BE2C (cell line): Measurements from ENCODE around the gene MPPED1.

Experiments
- DNase-seq: peaks from one replicate; pipeline ENCODE4 v3.0.0-alpha.2; 2020
- H3K27me3 ChIP-seq: fragments of 250-450 bp; sonication (Bioruptor Pico); 2 replicates; pipeline ENCODE4 v1.5.1; 2020; ENCODE audit warnings: mild to moderate bottlenecking
- H3K36me3 ChIP-seq: fragments of 250-450 bp; sonication (Bioruptor Pico); 2 replicates; pipeline ENCODE4 v1.5.1; 2020; ENCODE audit warnings: mild to moderate bottlenecking
- H3K4me1 ChIP-seq: fragments of 250-450 bp; sonication (Bioruptor Pico); 2 replicates; pipeline ENCODE4 v1.5.1; 2020
- H3K4me3 ChIP-seq: 2 replicates; pipeline ENCODE4 v1.5.1; 2011; ENCODE audit warnings: low read depth, low read length
- H3K9me3 ChIP-seq: fragments of 250-450 bp; sonication (Bioruptor Pico); 2 replicates; pipeline ENCODE4 v1.5.1; 2020
- TF ChIP-seq, protein P1 (sequence below): IDR thresholded peaks from 2 replicates; pipeline ENCODE4 v1.5.1; 2012; ENCODE audit warnings: mild to moderate bottlenecking, low read depth, low read length

Gene MPPED1

DNA sequence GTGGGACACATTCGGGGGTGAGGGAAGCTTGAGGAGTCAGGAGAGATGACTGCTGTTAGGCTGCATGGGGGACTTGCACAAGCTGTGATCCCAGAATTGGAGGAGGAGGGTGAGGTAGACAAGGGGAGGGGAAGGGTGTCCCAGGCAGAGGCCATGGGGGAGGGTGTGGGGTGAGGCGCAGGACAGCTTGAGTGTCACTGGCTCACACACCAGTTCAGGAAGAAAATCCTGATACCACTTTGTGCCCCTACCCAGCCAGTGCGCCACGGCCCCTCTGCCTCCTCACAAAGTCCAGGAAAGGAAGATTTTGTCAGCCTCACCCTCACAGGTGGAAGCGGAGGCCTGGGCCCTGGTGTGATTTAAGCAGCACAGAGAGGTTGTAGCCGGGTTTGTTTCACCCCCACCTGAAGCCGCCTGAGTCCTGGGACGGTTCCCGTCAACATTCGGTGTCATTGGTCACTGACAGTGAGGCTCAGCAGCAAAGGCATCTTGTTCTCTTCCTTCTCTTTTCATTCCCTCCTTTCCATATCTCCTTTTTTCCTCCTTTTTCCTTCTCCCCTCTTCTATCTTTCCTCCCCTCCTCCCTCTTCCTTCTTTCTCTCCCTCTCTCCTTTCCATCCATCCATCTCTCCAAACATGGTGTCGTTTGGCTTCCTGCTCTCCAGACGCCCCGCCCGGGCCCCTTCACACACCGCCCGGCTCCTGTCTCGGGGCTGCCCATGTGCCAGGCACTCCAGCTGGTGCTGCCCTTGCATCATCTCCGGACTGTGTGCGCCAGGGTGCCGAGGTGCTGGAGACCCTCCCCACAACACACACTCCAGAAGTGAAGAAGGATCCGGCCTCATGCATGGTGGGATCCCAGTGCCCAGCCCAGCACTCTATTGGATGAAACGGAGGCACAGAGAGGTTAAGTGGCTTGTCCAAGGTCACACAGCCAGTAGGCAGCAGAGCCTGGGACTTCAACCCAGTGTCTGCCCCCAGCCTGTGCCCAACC lies 89.3 kb downstream of the MPPED1 start:
- no peaks in the 10 kb centered on the region for H3K27me3 ChIP-seq
- no peak overlapping the region for H3K4me3 ChIP-seq
- no peaks in the 10 kb centered on the region for H3K9me3 ChIP-seq
- H3K36me3 ChIP-seq = no peaks in the 10 kb centered on the region
- H3K4me1 ChIP-seq = no peaks in the 10 kb centered on the region
- DNase-seq = no peak
- TF ChIP-seq, protein P1, sequence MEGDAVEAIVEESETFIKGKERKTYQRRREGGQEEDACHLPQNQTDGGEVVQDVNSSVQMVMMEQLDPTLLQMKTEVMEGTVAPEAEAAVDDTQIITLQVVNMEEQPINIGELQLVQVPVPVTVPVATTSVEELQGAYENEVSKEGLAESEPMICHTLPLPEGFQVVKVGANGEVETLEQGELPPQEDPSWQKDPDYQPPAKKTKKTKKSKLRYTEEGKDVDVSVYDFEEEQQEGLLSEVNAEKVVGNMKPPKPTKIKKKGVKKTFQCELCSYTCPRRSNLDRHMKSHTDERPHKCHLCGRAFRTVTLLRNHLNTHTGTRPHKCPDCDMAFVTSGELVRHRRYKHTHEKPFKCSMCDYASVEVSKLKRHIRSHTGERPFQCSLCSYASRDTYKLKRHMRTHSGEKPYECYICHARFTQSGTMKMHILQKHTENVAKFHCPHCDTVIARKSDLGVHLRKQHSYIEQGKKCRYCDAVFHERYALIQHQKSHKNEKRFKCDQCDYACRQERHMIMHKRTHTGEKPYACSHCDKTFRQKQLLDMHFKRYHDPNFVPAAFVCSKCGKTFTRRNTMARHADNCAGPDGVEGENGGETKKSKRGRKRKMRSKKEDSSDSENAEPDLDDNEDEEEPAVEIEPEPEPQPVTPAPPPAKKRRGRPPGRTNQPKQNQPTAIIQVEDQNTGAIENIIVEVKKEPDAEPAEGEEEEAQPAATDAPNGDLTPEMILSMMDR = no peak

DNA sequence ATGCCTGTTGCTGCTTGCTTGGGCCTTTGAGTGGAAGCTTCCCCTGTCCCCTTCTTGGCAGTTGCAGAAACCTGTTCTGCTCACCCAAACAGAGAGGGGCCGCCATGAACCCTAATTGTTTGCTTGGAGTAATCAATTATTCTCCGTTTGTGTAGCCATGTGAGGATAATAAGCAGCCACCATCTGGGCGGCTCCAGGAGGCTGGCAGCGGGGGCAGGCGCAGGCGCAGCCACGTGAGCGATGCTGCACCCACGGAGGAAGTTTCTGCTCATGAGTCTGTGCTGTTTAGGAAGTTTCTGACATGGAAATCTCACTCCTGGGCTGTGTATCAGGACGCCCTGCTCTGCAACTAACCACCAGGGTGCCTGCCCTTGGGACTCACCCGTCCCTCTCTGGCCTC lies 90.1 kb downstream of the MPPED1 start:
- TF ChIP-seq, protein P1 = no peak
- H3K27me3 ChIP-seq = no peaks in the 10 kb centered on the region
- H3K9me3 ChIP-seq = no peaks in the 10 kb centered on the region
- DNase-seq = no peak
- H3K36me3 ChIP-seq = no peaks in the 10 kb centered on the region
- H3K4me1 ChIP-seq = no peaks in the 10 kb centered on the region
- no peak overlapping the region for H3K4me3 ChIP-seq

DNA sequence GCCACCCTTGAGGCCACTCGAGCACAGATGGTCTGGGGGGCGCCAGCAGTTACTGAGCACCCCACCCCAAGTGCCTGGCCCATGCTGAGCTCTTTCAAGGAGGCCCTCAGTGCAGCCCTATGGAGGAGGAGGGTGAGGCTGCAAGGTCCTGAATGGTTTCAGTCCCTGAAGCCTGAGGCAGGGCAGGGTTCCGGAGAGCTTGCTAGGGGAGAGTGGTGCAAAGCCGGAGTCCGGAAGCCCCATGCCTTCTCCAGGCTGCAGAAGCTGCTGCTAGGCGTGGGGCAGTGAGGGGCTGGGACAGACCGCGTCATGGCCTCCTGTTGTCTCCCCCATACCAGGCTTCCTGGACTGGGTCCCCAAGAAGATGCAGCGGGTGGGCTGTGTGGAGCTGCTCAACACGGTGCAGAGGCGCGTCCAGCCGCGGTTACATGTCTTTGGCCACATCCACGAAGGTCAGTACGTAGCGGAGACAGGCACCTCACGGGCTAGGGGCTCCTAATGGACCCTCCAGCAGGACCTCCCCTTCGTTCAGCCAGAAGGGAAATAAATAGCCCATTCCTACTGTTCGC lies 90.6 kb downstream of the MPPED1 start:
- Histone ChIP-seq H3K4me3 (no peak overlapping the region), H3K4me1 (no peaks in the 10 kb centered on the region), H3K9me3 (no peaks in the 10 kb centered on the region), H3K27me3 (no peaks in the 10 kb centered on the region), H3K36me3 (no peaks in the 10 kb centered on the region)
- TF ChIP-seq, protein P1 = no peak
- no peak for DNase-seq

DNA sequence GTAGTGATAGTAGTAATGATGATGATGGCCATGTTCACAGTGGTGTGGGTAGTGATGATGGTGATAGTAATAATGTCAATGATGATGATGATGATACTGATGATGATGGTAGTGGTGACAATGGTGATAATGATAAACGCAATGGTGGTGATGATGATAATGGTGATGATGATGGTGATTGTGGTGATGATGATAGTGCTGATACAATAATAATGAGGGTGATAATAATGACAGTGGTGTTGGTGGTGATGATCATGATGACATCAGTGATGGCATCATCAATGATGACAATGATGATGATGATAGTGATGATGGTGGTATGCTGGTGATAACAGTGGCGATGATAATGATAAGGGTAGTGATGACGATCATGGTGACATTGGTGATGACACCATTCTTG lies 92.3 kb downstream of the MPPED1 start:
- Histone ChIP-seq H3K27me3 (no peaks in the 10 kb centered on the region), H3K36me3 (no peaks in the 10 kb centered on the region), H3K4me1 (no peaks in the 10 kb centered on the region), H3K4me3 (no peak overlapping the region), H3K9me3 (no peaks in the 10 kb centered on the region)
- TF ChIP-seq, protein P1 = no peak
- no peak for DNase-seq

DNA sequence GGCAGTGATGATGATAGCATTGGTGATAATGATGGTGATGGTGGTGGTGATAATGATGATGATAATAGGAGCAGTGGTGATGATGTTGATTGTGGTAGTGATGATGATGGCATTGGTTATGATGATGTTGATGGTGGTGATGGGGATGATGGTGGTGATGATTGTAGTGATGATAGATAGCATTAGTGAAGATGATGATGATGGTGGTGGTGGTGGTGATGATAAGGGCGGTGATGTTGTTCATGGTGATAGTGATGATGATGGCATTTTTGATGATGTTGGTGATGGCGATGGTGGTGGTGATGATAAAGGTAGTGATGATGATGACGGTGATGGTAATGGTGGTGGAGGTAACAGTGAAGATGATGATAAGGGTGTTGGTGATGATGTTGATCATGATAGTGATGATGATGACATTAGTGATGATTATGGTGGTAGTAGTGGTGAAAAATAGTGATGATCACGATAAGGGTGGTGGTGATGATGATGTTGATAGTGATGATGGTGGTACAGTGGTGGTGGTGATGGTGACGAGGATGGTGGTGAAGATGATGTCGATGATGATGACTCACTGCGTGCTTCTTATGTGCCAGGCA lies 93.0 kb downstream of the MPPED1 start:
- Histone ChIP-seq H3K4me3 (no peak overlapping the region), H3K36me3 (no peaks in the 10 kb centered on the region), H3K27me3 (no peaks in the 10 kb centered on the region), H3K4me1 (no peaks in the 10 kb centered on the region), H3K9me3 (no peaks in the 10 kb centered on the region)
- TF ChIP-seq, protein P1 = no peak
- no peak for DNase-seq
